Left renal cortex interstitium (tissue), 4 donors: ENCODE data around the gene RNPEP. TPM values are rescaled to one million over a fixed set of nuclear protein-coding genes. Genes with fewer than 3 reads are reported as not detected.
"Not testable (repeated sequence)": the region's sequence is repeated elsewhere in the genome, so short reads cannot be mapped to it uniquely, and the experiment has no call there.

Source experiments
- DNase-seq, 4 donors: peaks; one replicate each; pipeline ENCODE4 v3.0.0-alpha.2; 2013; ENCODE audit warnings: low read depth in 4 of 4, low spot score in 2 of 4, missing footprints in 1 of 4
- polyA plus RNA-seq, 4 donors: library from polyadenylated mRNA; unstranded; fragments of 120-200 nt; gene quantifications; one replicate each; pipeline ENCODE4 v1.2.1, GENCODE V29; 2013; ENCODE audit not compliant: insufficient read length in 4 of 4

RNPEP gene
- polyA plus RNA-seq = 10 to 100 TPM; 56.6 to 80.1 (median 61.0) TPM

GRCh38 chr1:201982623-201983379 is at the start of gene RNPEP:
Gene RNPEP (plus strand): TSS chr1:201982648. CDS start chr1:201982667, 19 bp downstream.
- peak in 3 of 4 donors; percentile 21 to 52 (median 48) for DNase-seq

GRCh38 chr1:201933840-201934430 is 48.5 kb upstream of the RNPEP start:
- DNase-seq = no peak

GRCh38 chr1:201937624-201938213 is 44.7 kb upstream of the RNPEP start:
- DNase-seq = no peak

- DNase-seq = no peak
Observed at GRCh38 chr1:201938440-201939035, 43.9 kb upstream of the RNPEP start.

- DNase-seq = no peak
Observed at GRCh38 chr1:201939148-201939547, 43.3 kb upstream of the RNPEP start.

GRCh38 chr1:201939574-201939973 is 42.9 kb upstream of the RNPEP start:
- DNase-seq = no peak

GRCh38 chr1:201940316-201940715 is 42.1 kb upstream of the RNPEP start:
- DNase-seq = not testable (repeated sequence)

GRCh38 chr1:201941420-201942128 is 40.9 kb upstream of the RNPEP start:
- DNase-seq = peak in 2 of 4 donors; percentile 53 to 66

GRCh38 chr1:201942129-201942495 is 40.3 kb upstream of the RNPEP start:
- no peak for DNase-seq

GRCh38 chr1:201944002-201944401 is 38.4 kb upstream of the RNPEP start:
- no peak for DNase-seq

GRCh38 chr1:201944639-201945038 is 37.8 kb upstream of the RNPEP start:
- no peak for DNase-seq

GRCh38 chr1:201945157-201945556 is 37.3 kb upstream of the RNPEP start:
- no peak for DNase-seq

- no peak for DNase-seq
Observed at GRCh38 chr1:201945863-201946223, 36.6 kb upstream of the RNPEP start.

GRCh38 chr1:201946224-201946908 is 36.1 kb upstream of the RNPEP start, which contains the start of gene LMOD1:
Gene LMOD1 (minus strand): TSS chr1:201946548. CDS start chr1:201946340, 208 bp downstream.
- DNase-seq = peak; percentile 60 to 90 (median 84)

GRCh38 chr1:201947697-201948008 is 34.8 kb upstream of the RNPEP start:
- no peak for DNase-seq

- no peak for DNase-seq
Observed at GRCh38 chr1:201949491-201949890, 33.0 kb upstream of the RNPEP start.

- no peak for DNase-seq
Observed at GRCh38 chr1:201954263-201955008, 28.0 kb upstream of the RNPEP start.

GRCh38 chr1:201955009-201955728 is 27.3 kb upstream of the RNPEP start, which contains the start of gene TIMM17A:
Gene TIMM17A (plus strand): TSS chr1:201955503. CDS start chr1:201955527, 24 bp downstream.
- DNase-seq = peak; percentile 88 to 98 (median 92)

GRCh38 chr1:201955729-201956143 is 26.7 kb upstream of the RNPEP start:
- no peak for DNase-seq
